Ovary (tissue), 9 donors: Measurements from ENCODE around the gene GP1BB. TPM values are rescaled to one million over a fixed set of nuclear protein-coding genes. Genes with fewer than 3 reads are reported as not detected.

Source experiments
- DNase-seq, 5 donors: peaks; one replicate each; pipeline ENCODE4 v3.0.0-alpha.2; 2019 to 2020
- H3K27ac ChIP-seq, 2 donors: fragments of 200-600 bp; one replicate each; pipeline versions ENCODE4 v1.5.1 to v1.8.0; 2019 to 2022
- H3K27me3 ChIP-seq: fragments of 200-600 bp; one replicate; pipeline ENCODE4 v1.8.0; 2022
- H3K36me3 ChIP-seq: fragments of 200-600 bp; sonication (generic); one replicate; pipeline ENCODE4 v1.5.1; 2019
- H3K4me1 ChIP-seq: one replicate; pipeline ENCODE4 v1.8.1; 2013; ENCODE audit warnings: mild to moderate bottlenecking, moderate library complexity; ENCODE audit not compliant: insufficient read depth
- H3K4me3 ChIP-seq: fragments of 200-600 bp; sonication (generic); one replicate; pipeline ENCODE4 v1.5.1; 2017
- H3K9me3 ChIP-seq, 2 donors: fragments of 200-600 bp in 1 of 2; sonication (generic) in 1 of 2; one replicate each; pipeline versions ENCODE4 v1.5.1 to v1.8.1; 2013 to 2019; ENCODE audit warnings: mild to moderate bottlenecking in 1 of 2, moderate library complexity in 1 of 2
- EP300 ChIP-seq: sonication (generic); formaldehyde crosslinking; IDR thresholded peaks from one replicate; pipeline ENCODE4 v1.6.1; 2017; ENCODE audit warnings: antibody characterized with exemption
- POLR2A ChIP-seq: fragments of 450-650 bp; IDR thresholded peaks from one replicate; pipeline ENCODE4 v1.6.1; 2017; ENCODE audit warnings: antibody characterized with exemption, mild to moderate bottlenecking, moderate library complexity
- WGBS, 3 donors: extraction: QIAGEN DNeasy Blood & Tissue Kit in 1 of 3; methylation state at CpG; one replicate each; pipeline versions ENCODE4 v1.1.5 to v1.1.7; 2013 to 2017; 5-methylcytosine and 5-hydroxymethylcytosine counted together
- intact Hi-C, 4 donors: fragments of 100-400 bp; cut with DNase I; formaldehyde crosslinking; loops; one replicate each; pipeline versions ENCODE4 v1.11.0 to v1.15.1; 2022 to 2023
- polyA plus RNA-seq, 2 donors: library from polyadenylated mRNA; stranded (reverse); fragments of 200-250 nt in 1 of 2; fragments of 350-450 nt in 1 of 2; fragmentation: Illumina TruSeq in 1 of 2; extraction: RNeasy Lipid Tissue Mini Kit (QIAGEN cat#74804) in 1 of 2; gene quantifications; one replicate each; pipeline ENCODE4 v1.2.3, GENCODE V29; 2013 to 2014
- total RNA-seq, 7 donors: library from RNA; depleted of rRNA in 2 of 7; stranded (reverse); fragments of >200 nt in 2 of 7; fragmentation: NEBNext Ultra II Directional in 3 of 7; extraction: Animal tissue kit (Norgen Biotek cat#: 25700) in 3 of 7; gene quantifications; one replicate each; pipeline versions ENCODE4 v1.1.0 to v1.2.4, GENCODE V29; 2016 to 2023
- TF ChIP-seq, protein P1 (sequence below), 3 donors: fragments of 450-650 bp in 2 of 3; fragments of 200-600 bp in 1 of 3; IDR thresholded peaks; one replicate each; pipeline versions ENCODE4 v1.5.1 to v1.8.0; 2016 to 2022; ENCODE audit warnings: antibody characterized with exemption in 3 of 3, mild to moderate bottlenecking in 1 of 3
- donor health status: DM: no; HTN: no; CAD: no; lungs with moderate emphysema.
- donor health status: DM: no; HTN: no; CAD: no.
- donor health status: Bipolar disorder and iron deficiency.
- donor health status: DM: yes; HTN: yes; CAD: no.
- donor health status: DM: no; HTN: no; CAD: no.
- donor health status: DM: yes; HTN: yes; CAD: no.

The GP1BB gene
- total and polyA plus RNA-seq, 9 donors, result 0.71 to 21.5 (median 7.7) TPM; not detected in 1

- intact Hi-C loops, result no loop called here
- Histone ChIP-seq H3K36me3 (no peaks in the 10 kb centered on the region), H3K9me3 (no peaks in the 10 kb centered on the region), H3K4me1 (no peaks in the 10 kb centered on the region), H3K27ac (no peak overlapping the region), H3K4me3 (no peak overlapping the region), H3K27me3 (no peaks in the 10 kb centered on the region)
- 40 to 59% (median 48%) methylated on average over 9 to 16 of the region's 16 CpGs for WGBS, 3 donors
- TF ChIP-seq EP300 (no peak), POLR2A (no peak)
- TF ChIP-seq, protein P1, sequence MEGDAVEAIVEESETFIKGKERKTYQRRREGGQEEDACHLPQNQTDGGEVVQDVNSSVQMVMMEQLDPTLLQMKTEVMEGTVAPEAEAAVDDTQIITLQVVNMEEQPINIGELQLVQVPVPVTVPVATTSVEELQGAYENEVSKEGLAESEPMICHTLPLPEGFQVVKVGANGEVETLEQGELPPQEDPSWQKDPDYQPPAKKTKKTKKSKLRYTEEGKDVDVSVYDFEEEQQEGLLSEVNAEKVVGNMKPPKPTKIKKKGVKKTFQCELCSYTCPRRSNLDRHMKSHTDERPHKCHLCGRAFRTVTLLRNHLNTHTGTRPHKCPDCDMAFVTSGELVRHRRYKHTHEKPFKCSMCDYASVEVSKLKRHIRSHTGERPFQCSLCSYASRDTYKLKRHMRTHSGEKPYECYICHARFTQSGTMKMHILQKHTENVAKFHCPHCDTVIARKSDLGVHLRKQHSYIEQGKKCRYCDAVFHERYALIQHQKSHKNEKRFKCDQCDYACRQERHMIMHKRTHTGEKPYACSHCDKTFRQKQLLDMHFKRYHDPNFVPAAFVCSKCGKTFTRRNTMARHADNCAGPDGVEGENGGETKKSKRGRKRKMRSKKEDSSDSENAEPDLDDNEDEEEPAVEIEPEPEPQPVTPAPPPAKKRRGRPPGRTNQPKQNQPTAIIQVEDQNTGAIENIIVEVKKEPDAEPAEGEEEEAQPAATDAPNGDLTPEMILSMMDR (IDR thresholded peaks at IDR 0.05), result no peak
- DNase-seq, result no peak
Measured at GRCh38 chr22:19739448-19739895, 16.1 kb downstream of the GP1BB start.

- Histone ChIP-seq H3K9me3 (no peaks in the 10 kb centered on the region), H3K36me3 (no peaks in the 10 kb centered on the region), H3K27me3 (no peaks in the 10 kb centered on the region), H3K27ac (no peak overlapping the region), H3K4me3 (no peak overlapping the region), H3K4me1 (no peaks in the 10 kb centered on the region)
- TF ChIP-seq POLR2A (no peak), EP300 (no peak)
- TF ChIP-seq, protein P1 (IDR thresholded peaks at IDR 0.05), result no peak
- DNase-seq, result no peak
- intact Hi-C loops, result no loop called here
- 81 to 93% (median 91%) methylated on average over 7 of the region's 7 CpGs for WGBS, 3 donors
Measured at GRCh38 chr22:19739911-19740449, 16.6 kb downstream of the GP1BB start.

GRCh38 chr22:19740586-19740985, 17.2 kb downstream of the GP1BB start:
- no peaks in the 10 kb centered on the region for H3K9me3 ChIP-seq
- no peaks in the 10 kb centered on the region for H3K27me3 ChIP-seq
- H3K27ac ChIP-seq, result no peak overlapping the region
- 86 to 88% (median 88%) methylated on average over 15 of the region's 15 CpGs for WGBS, 3 donors
- TF ChIP-seq, protein P1 (IDR thresholded peaks at IDR 0.05), result no peak
- TF ChIP-seq POLR2A, result no peak
- no peak for TF ChIP-seq EP300
- H3K4me3 ChIP-seq, result no peak overlapping the region
- no peak for DNase-seq
- H3K4me1 ChIP-seq, result no peaks in the 10 kb centered on the region
- intact Hi-C loops, result no loop called here
- H3K36me3 ChIP-seq, result no peaks in the 10 kb centered on the region

GRCh38 chr22:19741053-19741452, 17.7 kb downstream of the GP1BB start:
- Histone ChIP-seq H3K9me3 (no peaks in the 10 kb centered on the region), H3K4me1 (no peaks in the 10 kb centered on the region), H3K36me3 (no peaks in the 10 kb centered on the region), H3K27ac (no peak overlapping the region), H3K27me3 (no peaks in the 10 kb centered on the region), H3K4me3 (no peak overlapping the region)
- WGBS, 3 donors, result 88 to 97% (median 96%) methylated on average over 7 of the region's 7 CpGs
- intact Hi-C loops, result no loop called here
- no peak for DNase-seq
- TF ChIP-seq POLR2A (no peak), EP300 (no peak)
- TF ChIP-seq, protein P1 (IDR thresholded peaks at IDR 0.05), result no peak
